ENCODE data around the gene ITPRID2.

DNA sequence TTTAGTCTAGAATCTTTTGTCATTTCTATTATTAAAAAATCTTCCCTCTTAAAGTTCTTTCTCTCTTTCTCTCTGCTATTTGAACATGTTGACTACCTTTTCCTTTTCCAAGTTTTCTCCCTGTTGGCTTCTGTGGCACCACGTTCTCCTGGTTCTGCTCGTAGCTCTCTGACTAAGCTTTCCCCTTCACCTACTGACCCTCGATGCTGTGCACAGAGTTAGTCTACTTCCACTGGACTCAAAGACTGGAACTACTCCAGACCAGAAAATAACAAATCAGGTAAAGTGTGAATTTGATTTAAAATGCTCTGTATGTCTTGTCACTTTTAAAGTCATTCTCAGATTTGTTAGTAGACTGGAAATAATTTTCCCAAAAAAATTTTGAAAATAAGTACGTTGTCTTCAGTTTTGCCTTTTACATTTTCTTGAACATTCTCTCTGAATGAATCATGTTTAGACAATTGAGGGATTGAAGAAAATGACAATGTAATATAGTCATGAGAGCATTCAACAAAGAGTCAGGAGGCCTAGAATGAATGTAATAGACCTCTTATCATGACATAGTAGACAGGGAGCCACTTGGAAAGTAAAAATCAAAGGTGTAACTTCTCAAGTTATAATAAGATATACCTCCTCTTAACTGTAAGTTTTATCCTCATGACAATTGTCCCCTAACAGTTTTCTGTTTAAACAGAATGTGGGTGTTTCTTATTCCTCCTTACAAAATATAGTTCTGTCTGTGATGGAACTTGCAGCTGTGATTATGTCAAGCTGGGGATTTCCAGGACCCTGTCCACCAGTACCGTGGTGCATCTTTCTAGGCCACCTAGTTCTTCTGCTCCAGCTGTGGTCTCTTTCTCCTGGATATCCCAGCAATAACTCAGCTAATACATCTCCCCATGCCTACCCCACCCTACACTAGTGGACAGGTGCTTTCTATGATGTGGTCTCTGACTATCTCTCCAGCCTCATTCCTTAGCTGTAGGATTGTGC lies 25.5 kb downstream of the ITPRID2 start:
- TF ChIP-seq CTCF (IDR thresholded peaks at IDR 0.05; ENCODE audit: insufficient read depth, low read length, poor library complexity, severe bottlenecking), result no peak
- TF ChIP-seq EZH2phosphoT487 (conservative IDR thresholded peaks at IDR 0.05; ENCODE audit: low read length), result no peak

All from SU-DHL-6 (cell line).